Measurements from ENCODE around the gene LKAAEAR1.
"Not testable (repeated sequence)": the region's sequence is repeated elsewhere in the genome, so short reads cannot be mapped to it uniquely, and the experiment has no call there.

LKAAEAR1 gene, protein sequence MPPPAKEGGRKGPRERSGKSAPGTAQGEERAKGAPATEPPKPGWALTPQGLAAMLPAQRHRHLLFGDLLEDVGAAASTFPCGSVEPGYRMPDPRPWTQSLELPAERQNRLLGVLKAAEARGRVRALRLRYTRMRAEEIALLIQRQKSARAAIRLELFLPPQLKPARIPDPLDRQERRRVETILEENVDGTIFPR

DNA sequence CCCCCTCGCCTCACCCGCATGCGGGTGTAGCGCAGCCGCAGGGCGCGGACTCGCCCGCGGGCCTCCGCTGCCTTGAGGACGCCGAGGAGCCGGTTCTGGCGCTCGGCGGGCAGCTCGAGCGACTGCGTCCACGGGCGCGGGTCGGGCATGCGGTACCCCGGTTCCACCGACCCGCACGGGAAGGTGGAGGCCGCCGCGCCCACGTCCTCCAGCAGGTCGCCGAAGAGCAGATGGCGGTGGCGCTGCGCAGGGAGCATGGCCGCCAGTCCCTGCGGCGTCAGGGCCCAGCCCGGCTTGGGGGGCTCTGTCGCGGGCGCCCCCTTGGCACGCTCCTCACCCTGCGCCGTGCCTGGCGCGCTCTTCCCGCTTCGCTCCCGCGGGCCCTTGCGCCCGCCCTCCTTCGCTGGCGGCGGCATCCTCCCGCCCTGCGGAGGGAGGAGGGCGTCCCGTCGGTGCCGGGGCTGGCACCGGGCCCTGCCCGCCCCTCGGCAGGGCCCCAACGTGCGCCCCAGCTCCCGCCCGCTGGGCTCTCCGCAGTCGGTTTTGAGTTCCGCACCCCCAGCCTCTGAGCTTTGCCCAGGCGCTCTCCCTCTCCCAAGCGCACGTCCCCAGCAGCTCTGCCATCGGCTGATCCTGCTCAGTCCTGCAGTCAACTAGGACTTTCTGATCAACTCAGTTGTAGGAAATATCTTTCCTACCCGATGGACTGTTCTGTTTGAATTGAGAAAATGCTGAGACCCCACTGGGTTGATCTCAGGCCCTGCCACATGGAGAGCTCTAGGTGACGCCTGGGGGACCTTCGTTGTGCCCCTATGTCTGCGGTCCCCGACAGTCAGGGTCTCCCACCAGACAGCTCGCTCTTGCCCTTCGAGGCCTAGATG lies at the start of gene LKAAEAR1:
Gene LKAAEAR1, minus strand, starts transcription at position 595 of the 881 bp plus-strand sequence. Its CDS starts 179 bp downstream, at position 416.
- FAIRE-seq = no peak

DNA sequence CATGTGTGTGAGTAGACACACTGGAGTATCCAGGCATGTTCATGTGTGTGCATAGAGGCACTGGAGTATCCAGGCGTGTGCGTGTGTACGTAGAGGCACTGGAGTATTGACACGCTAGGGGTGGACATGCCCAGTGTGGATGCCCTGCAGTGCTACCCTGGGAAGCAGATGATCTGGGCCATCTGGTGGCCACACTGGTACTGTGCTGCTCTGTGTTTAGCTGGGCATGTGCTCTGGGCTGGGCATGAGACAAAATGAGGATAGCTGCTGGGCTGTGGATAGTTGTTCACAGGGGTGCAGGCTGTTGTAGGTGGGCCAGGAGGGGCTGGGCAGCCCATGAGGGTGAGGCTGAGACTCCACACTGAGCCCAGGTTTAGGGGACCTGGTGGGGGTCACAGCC lies 47.2 kb upstream of the LKAAEAR1 start:
- FAIRE-seq = no peak

DNA sequence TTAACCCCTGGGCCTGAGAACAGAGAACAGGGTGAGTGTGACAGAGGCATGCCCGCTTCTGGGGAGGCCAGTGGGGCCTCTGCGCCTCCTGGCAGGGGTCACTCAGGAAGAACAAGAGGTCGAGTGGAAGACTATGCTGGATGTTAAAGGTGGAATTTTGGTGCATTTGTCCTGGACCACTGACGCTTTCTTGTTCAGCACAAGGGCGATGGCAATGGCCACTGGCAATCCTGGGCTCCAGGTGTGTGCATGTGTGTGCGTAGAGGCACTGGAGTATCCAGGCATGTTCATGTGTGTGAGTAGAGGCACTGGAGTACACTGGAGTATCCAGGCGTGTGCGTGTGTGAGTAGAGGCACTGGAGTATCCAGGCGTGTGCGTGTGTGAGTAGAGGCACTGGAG lies 46.7 kb upstream of the LKAAEAR1 start:
- no peak for FAIRE-seq

DNA sequence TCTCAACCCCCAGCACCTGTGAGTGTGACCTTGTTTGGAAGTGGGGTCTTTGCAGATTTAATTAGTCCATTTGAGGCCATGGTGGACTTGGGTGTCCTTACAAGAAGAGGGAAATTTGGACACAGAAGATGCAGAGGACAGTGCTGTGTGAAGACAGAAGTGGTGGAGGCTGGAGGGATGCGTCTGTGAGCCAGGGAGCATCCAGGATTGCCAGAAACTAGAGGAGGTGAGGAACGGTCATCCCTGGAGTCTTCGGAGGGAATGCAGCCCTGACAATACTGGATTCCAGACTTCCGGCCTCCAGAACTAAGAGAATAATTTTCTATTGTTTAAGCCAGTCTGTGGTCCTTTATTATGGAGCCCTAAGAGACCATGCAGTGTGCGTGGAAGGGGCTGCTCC lies 46.1 kb upstream of the LKAAEAR1 start:
- no peak for FAIRE-seq

DNA sequence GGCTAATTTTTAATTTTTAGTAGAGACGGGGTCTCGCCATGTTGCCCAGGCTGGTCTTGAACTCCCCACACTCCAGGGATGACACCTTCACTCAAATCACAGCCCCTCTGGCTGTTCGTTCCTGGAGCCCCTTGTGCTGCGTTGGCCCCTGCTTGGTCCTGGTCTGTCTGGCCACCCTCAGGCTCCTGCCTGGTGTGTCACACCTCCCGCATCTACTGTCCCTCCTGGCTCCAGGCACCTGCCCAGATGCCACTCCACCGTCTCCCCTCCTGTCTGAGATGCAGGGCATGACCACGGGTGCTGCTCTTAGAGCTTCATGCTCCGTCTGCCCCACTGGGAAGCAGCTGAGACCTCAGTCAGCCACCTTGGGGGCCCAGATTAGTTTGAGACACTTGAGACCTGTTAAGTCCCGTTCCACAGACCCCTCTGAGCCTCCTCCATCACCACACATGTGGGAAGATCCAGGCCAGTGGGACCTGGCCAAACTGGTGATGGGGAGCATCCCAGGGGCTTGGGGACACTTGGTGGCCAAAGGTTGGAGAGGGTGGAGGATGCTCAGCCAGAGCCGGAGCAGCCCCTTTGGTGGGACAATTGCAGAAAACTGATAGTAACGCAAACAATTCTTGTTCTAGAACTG lies 45.1 kb upstream of the LKAAEAR1 start:
- FAIRE-seq = no peak

DNA sequence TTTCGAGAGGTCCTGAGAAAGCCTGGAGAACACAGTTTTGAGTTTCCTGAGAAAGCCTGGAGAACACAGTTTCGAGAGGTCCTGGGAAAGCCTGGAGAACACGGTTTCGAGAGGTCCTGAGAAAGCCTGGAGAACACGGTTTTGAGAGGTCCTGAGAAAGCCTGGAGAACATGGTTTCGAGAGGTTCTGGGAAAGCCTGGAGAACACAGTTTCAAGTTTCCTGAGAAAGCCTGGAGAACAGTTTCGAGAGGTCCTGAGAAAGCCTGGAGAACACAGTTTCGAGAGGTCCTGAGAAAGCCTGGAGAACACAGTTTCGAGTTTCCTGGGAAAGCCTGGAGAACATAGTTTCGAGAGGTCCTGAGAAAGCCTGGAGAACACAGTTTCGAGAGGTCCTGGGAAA lies 39.3 kb upstream of the LKAAEAR1 start:
- FAIRE-seq = not testable (repeated sequence)

DNA sequence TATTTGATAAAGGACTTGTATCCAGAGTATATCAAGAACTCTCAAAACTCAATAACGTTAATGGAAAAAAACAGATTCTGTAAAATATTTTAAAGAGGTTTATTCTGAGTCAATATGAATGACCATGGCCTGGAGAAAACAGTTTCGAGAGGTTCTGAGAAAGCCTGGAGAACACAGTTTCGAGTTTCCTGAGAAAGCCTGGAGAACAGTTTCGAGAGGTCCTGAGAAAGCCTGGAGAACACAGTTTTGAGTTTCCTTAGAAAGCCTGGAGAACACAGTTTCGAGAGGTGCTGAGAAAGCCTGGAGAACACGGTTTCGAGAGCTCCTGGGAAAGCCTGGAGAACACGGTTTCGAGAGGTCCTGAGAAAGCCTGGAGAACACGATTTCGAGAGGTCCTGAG lies 38.7 kb upstream of the LKAAEAR1 start:
- not testable (repeated sequence) for FAIRE-seq

DNA sequence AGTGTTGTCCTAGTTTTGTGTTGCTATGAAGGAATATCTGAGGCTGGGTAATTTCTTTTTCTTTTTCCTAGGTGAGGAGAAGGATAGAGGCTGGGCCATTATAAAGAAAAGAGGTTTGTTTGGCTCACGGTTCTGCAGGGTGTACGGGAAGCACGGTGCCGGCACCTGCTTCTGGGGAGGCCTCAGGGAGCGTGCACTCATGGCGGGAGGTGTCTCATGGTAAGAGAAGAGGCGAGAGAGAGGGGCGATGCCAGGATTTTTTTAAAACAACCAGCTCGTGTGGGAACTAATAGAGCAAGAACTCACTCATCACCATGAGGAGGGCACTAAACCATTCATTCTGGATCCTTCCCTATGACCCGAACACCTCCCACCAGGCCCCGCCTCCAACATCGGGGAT lies 37.4 kb upstream of the LKAAEAR1 start:
- no peak for FAIRE-seq

DNA sequence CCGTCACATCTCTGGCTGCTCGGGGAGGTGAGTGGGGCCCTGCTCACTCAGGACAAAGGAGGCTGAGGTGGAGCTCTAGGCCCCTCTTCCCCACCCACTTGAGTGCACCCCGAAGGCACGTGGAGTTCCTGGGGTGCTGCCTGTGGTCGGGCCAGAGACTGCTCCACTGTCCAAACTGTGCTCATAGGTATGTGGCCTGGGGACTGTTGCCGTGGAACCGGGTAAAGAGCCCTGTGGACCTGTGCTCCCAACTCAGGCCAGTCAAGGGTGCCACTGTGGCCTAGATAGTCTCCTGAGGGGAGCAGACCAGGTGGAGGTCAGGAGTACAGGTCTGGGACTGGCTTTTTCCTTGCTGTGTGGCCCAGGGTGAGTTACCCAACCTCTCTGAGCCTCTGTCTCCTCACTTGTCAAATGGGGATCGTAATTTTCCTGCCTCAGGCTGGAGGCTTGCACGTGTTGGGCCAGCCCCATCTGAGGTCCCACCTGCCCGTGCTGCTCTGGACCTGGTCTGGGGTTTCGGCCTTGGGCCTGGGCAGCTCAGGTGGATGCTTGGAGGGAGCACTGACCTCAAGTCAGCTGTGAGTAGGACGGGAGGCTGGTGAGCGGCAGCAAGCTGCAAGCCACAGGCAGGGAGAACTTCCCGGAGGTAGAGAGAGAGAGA lies 35.6 kb upstream of the LKAAEAR1 start:
- FAIRE-seq = no peak

DNA sequence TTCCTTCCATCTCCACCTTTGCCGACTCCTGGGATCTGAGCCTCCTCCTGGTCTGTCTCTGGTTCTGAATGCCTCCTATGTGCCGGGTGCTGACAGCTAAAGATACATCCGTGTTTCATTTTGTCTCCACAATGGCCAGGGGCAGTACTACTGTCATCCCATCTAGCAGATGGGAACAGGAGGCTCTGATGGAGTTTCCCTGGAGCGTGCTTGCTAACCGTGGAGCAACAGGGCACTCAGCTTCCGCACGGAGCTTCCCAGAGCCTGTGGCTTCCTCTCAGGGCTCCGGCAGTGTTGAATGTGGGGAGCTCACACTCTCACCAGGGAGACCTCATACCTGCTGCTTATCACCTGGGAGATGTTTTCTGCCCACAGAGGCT lies 35.1 kb upstream of the LKAAEAR1 start:
- FAIRE-seq = no peak

DNA sequence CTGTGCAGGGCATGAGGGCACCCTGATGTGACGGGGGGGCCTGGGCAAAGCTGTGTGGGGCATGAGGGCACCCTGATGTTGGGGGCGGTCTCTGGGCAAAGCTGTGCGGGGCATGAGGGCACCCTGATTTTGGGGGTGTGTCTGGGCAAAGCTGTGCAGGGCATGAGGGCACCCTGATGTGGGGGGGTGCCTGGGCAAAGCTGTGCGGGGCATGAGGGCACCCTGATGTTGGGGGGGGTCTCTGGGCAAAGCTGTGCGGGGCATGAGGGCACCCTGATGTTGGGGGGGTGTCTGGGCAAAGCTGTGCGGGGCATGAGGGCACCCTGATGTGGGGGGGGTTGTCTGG lies 33.2 kb upstream of the LKAAEAR1 start:
- not testable (repeated sequence) for FAIRE-seq

DNA sequence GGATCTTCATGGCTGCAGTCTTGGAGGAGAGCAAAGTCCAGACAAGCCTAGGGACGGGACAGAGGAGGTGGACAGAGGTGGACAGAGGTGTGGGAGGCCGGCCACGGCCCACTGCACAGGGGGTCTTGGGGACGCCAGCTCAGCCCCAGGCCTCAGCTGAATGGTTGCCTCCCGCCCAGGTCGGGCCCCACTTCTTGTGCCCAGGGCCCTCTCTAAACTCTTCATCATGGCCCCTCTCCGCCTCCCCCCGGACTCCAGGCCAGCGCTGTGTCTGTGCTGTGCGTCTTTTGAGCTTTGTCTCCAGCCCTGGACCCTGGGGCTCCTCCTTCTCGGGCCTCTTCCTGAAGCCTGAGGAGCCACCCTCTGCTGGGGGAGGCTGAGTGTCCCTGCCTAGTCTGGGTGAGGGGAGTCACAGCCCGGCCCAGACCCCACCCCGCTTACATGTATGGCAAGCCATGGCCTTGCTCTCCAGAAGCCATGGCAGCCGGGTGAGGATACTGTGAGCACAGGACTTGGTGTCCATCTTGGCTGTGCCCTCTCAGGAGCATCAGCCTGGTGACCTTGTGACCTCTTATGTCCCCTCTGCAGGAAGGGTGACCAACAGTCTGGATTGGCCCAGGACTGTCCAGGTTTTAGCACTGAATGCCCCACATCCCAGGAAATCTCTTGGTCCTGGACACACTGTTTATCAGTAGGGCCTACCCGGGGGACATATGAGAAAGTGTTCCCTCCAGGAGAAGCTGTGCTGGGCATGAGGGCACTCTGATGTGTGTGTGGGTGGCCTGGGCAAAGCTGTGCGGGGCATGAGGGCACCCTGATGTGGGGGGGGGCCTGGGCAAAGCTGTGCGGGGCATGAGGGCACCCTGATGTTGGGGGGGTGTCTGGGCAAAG lies 32.6 kb upstream of the LKAAEAR1 start:
- FAIRE-seq = no peak

DNA sequence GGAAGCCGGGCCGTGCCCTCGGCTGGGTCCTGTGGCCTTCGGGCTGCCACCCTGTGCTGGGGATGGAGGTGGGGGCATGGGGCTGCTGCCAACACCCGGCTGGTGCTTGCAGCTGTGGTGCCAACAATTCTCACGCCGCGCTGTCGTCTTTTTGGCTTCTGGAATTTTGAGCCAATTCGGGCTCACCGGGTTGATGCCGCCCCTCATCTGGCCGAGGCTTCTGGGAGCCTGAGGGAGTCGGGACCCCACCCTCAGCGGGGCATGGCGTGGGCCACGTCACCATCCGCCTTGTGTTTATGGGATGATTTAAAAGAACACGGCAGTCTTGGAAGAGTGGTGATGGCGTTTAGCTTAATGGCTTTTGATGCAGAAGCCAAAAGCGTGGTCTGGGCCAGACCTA lies 31.8 kb upstream of the LKAAEAR1 start:
- no peak for FAIRE-seq

DNA sequence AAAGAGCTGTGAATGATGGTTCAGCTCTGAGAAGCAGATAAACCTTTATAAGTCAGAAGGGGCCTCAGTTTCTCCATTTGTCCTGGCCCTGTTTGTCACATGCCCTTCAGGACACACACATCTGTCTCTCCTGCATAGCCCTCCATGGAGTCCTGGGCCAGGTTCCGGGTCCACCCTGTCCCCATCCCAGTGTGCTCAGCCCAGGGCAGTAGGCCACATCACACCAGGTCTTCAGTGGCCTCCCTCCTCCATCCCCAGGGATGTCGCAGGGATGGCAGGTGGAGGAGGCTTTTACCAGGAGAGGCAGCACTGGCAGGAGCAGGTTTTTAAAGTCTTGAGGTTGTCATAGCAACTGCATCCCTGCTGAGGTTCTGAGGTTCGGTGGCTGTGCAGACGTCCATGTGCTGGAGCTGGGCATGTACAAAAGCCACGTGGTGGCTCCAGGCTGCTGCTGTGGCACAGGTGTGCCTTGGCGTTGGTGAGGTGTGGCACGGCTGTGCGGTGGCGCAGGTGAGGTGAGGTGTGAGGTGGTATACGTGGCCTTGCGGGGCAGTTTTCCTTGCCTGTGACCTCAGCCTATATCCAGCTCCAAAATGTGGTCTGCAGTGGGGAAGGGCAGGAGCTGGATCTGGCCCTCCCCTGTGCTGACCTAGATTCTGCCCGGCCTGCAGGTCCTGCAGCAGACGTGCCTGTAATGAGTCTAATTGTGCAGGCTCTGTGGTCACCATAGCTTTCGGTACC lies 31.1 kb upstream of the LKAAEAR1 start:
- FAIRE-seq = no peak

DNA sequence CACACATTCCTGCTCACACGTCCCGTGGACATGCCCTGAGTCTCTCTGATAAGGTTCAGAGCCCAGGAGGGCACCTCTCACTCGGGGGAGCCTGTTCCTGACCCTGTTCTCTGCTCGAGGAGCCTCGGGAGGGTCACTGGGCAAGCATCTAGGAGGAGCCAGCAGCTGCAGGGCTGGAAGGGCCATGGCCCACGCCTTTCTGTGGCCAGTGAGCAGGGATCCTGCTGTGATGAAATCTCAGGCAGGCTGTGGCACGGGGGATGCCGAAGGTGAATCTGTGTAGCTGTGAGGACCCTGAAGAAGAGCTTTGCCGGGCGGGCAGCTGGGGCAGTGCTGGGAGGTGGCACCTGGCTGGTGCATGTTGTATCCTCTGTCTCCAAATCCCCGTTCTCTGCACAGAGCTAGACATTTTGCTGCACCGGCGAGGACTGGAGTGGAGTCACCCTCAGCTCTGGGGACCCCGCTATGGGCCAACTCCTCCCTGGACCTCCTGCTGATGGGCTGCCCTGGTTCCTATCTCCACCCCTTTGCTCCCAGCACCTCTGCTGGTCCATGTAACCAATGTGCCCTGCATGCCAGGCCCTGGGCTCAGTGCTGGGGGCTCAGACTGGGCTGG lies 30.3 kb upstream of the LKAAEAR1 start:
- FAIRE-seq = no peak

DNA sequence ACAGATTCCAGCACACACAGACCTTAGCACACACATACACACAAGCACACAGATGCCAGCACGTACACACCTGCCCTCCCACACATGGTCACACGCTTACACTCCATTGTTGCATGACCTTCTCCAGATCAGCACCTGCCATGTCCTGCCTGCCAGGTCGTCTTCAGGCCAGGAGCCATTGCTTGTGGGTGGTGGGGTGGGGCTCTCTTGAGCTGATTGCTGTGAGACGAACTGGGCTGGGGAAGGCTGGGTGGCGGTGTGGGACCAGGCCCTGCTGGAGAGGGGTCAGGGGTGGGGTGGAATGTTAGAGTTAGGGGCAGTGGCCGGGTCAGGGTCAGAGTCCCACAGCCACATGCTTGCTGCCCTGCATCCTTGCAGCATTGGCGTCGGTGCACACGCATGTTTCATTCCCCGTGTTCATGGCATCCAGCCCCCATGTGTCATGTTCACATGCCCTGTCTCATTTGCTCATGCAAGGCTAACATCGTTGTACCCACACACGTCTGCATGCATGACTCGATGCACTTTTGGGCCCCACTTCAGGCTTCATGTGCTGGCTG lies 29.7 kb upstream of the LKAAEAR1 start:
- FAIRE-seq = no peak

DNA sequence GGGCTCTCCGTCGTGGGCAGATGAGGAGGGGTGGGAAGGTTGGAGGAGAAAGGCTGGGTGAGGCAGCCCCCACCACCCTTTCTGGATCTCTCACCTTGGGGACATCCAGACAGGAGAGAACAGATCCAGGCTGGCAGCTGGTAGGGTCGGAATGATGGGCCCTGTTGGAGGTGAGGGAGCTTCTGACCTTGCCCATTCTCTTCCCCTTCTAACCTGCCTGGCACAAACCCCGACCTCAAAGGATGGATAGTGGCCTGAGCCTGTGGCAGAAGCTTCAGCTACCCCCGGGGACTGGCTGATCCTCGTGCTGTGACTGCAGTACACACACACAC lies 29.2 kb upstream of the LKAAEAR1 start:
- FAIRE-seq = no peak

DNA sequence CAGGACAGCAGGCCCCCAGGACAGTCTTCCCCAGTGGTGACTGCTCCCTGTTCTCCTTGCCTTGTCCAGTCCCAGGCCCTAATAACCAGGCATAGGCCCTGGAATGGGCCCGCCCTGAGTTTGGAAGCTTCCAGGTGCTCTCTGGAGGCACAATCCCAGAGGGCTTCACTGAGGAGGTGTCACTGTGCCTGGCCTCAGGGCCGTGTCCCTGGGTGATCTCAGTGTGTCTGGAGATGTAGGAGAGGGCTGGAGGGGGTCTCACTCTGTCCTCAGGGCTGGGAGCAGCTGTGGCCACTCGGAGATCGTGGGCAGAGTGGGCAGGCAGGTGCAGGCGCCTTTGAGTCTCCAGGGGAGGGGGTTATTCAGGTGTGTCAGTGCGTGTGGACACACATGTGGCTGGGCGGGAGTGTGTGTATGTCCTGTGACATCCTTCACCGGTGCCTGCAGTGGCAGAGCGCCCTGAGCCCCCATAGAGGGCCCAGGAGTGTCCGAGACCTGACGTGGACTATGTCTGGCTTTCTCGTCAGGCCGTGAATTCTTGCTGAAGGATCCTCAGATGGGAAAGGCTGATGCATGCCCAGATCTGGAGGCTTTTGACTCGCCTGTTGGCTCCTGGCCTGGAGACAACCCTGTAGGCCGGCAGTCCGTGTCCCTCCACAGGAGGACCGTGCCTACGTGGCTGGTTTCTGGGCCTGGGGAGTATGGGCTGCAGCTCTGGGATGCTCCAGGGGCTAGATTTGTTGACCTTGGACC lies 28.7 kb upstream of the LKAAEAR1 start:
- FAIRE-seq = no peak

DNA sequence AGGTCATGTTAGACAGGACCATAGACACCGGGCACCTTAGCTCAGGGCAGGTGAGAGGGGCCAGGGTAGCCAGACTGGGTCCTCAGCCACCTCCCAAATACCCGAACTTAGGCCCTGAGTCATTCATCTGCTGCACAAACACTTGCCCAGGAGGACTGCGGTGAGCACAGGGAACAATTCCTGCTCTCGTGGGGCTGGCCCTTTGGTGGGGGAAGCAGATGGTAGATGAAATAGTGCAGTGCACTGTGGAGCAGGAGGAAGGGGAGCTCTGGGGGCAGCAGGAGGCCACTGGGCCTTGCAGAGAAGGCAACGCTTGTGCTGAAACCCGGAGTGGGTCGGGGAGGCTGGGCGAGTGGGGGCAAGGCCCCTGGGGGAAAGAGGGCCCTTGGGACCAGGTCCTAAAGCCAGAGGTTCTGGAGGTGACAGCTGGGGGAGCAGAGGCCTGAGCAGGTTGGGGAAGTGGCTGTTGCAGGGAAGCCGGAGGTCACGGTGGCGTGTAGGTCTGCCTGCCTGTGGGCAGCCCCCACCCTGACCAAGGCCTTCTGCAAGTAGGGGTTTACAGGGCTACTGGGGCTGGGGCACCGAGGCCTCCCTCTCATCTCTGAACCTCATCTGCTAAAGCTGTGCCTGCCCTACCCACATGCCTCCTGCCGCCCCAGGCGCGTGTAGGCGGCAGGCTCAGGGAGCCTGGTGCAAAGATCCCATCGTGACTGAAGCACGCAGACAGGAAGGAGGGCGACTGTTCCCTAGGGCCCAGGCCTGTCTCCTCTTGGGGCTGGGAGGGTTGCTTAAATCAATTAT lies 27.8 kb upstream of the LKAAEAR1 start:
- no peak for FAIRE-seq

All from TTC549 (cell line).